Measurements from ENCODE around the gene PRELID3B.
A peak's percentile ranks its signal among the peaks of the same experiment; 100 is the strongest.
"Not testable (repeated sequence)": the region's sequence is repeated elsewhere in the genome, so short reads cannot be mapped to it uniquely, and the experiment has no call there.

Gene PRELID3B

DNA sequence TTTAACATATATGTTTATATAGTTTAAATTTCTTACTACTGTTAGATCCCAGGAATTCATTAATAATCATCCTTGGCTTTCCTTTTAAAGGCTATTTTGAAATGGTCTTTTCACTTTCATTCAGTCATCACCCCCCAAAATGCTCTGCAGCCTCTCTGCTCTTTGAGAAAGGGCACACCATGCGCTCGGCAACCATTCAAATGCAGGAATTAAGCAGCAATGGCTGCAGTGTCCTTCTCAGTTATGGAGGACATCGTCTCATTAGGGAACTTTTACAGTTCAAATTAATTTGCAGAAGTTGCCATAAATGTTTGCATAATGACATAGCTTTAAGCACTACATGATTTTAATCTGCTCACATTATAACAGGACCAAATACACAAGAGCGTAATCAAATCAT is 17.1 kb downstream of the PRELID3B start:
- DNase-seq (ENCODE audit: low read depth) = no peak

DNA sequence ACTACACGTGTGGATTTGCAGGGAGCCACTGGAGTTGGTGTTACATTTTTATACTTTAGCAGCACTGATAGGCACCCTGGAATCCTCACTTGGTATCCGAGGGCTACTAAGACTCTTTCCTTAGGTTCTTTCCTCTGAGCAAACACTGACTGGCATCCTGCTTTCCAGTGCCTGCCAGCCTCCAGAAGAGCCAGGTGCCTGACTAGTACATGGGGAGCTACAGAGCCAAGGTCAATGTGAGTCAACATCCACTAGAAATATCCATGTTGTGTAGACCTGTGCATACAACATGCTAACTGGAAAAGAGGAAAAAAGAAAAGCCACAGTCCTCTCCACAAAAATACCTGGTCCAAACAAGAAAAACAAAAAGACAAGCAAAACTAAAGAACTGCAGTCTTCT is 17.5 kb downstream of the PRELID3B start:
- no peak for DNase-seq (ENCODE audit: low read depth)

DNA sequence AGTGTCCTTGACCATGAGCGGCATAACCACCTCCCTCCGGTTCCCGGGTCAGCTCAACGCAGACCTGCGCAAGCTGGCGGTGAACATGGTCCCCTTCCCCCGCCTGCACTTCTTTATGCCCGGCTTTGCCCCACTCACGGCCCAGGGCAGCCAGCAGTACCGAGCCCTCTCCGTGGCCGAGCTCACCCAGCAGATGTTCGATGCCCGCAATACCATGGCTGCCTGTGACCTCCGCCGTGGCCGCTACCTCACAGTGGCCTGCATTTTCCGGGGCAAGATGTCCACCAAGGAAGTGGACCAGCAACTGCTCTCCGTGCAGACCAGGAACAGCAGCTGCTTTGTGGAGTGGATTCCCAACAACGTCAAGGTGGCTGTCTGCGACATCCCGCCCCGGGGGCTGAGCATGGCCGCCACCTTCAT is 18.5 kb downstream of the PRELID3B start:
- DNase-seq (ENCODE audit: low read depth) = no peak

DNA sequence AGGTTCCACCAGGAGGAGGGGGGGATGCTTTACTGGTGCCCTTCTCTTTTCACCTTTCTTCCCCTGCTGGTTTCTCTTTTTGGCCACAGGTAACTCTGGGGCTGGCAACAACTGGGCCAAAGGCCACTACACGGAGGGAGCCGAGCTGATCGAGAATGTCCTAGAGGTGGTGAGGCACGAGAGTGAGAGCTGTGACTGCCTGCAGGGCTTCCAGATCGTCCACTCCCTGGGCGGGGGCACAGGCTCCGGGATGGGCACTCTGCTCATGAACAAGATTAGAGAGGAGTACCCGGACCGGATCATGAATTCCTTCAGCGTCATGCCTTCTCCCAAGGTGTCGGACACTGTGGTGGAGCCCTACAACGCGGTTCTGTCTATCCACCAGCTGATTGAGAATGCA is 19.0 kb downstream of the PRELID3B start:
- no peak for DNase-seq (ENCODE audit: low read depth)

DNA sequence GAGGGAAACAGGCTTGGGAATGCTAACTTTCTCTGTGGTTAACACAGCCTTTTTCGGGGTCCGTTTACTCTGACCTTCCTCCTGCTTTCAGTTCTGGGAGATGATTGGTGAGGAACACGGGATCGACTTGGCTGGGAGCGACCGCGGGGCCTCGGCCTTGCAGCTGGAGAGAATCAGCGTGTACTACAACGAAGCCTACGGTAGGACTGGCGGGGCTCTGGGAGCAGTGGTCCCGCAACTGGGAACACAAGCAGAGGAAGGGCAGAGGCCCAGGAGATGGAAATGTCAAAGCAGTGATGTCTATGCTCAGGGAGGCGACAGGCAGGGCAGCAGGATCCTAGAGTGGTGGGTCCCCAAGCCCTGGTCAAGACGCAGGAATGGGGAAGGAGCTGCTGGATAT is 19.8 kb downstream of the PRELID3B start:
- DNase-seq (ENCODE audit: low read depth) = no peak

DNA sequence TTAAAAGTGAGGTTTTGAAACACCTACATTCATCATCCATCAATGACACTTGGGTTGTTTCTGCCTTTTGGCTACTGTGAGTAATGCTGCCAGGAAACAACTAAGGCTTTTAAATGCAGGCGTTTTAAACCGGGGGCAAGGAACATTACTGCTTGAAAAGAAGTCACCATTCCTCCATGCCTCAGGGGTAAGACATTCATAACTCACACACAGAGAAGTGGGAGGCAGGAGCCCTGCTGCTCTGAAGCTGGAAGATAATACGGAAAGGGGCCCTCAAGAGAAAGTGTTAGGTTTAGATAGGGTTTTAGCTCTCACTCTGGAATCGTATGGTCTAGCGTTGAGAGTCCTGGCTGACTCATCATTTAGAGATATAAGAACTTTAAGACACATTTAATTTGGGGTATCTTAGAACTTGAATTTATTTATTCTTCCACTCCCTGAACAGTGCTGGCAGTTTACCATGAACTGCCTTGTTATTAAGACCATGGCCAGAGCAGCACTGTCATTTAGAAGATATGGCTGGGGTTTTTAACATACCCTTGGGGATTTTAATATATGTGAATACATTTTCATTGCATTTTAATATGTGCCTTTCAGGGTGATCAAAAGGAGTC is 21.5 kb downstream of the PRELID3B start:
- DNase-seq (ENCODE audit: low read depth) = no peak

DNA sequence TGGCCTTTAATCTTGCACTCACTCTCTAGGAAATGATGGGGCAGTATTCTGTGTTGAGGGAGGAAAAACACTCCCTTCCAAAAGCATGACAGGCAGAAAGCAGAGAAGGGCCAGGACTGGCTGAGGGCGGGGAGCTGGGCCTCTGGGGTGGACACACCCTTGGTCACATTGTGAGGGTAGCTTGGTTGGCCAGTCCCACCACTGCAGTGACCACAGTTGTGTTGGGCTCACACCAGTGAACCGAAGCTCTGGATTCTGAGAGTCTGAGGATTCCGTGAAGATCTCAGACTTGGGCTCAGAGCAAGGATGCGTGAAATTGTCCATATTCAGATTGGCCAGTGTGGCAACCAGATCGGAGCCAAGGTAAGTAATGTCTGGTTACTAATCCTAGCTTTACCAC is 23.4 kb downstream of the PRELID3B start, which contains the start of gene TUBB1:
TSS of gene TUBB1 (plus strand) at position 213 of the 400 bp plus-strand sequence. CDS start at position 307, 94 bp downstream.
- no peak for DNase-seq (ENCODE audit: low read depth)

DNA sequence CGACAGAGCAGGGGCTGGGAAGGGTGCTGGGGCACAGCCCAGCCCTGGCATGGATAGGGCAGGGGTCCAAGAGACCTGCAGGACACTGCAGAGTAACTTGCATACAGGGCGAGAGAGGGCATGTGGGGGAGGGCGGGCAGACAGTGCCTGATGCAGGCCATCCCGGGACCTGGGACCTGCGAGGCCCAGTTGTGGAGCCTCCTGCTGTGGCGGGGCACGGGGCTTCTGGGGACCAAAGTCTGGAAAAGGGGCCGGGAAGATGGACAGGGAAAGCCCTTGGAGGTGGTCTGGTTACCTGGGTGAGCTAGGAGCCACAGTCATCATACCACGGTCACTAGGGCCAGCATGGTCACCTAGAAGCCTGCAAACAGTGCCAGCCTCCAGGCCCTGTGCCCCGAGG is 23.8 kb downstream of the PRELID3B start:
- no peak for DNase-seq (ENCODE audit: low read depth)

DNA sequence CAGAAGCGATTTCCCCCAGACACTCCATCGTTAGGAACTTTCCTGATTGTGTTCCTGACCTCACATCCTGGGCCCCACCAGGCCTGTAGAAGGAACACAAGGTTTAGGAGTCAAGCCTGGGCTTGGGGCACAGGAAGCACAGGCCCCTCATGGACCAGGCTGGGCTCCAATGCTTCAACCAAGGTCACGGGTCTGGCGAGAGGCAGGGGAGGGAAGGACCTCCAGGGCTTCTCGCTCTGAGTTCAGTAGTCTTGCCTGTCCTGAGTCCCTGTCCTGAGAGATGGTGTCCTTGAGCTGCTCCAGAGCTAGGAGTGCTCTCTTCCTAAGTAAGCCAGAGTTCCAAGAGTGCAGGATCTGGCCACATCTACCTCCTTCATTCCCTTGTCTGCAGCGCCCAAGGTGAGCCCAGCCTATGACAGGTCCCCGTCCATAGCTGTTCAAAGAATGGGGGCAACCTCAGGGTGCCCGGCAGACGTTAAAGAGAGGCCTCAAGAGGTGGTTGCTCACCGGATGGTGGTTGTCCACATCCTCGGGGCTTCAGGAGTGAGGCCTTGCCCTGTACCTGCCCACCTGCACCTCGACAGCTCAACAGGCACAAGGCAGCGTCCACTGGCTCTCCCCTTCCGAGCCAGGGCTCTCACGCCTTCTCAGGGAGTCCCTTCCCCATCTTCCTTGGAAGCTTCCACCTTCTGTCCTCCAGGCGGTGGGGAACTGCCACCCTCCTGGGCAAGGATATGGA is 24.9 kb downstream of the PRELID3B start:
- DNase-seq (ENCODE audit: low read depth) = no peak

DNA sequence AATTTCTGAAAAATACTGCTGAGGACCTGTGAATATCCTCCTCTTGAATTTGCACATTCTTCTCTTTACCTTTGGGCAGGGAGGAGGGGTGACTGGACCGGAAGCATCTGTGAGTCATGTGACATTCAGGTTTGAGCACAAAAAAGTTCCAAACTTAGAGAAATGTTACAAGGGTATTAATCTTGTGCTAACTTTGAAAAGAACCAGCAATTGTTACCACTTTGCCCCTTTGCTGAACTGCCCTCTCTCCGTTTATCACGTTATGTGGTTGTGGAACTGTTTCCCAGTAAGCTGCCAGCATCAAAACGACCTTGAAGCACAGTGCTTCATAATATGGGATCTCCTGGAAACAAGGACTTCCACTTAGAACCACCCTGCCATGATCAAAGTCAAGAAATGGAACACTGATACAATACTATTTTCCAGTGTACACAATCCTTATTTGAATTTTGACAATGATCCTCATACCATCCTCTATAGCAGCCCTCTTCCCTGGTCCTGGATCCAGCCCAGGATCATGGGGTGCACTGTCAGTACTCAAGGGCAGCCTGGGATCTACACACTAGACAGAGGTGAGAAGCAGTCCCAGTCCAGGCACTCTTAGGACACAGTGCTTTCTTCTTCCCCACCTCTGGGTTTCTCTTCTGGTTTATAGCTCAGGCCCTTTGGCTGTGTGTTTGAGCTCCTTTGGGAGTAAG is 25.6 kb downstream of the PRELID3B start:
- DNase-seq (ENCODE audit: low read depth) = no peak

DNA sequence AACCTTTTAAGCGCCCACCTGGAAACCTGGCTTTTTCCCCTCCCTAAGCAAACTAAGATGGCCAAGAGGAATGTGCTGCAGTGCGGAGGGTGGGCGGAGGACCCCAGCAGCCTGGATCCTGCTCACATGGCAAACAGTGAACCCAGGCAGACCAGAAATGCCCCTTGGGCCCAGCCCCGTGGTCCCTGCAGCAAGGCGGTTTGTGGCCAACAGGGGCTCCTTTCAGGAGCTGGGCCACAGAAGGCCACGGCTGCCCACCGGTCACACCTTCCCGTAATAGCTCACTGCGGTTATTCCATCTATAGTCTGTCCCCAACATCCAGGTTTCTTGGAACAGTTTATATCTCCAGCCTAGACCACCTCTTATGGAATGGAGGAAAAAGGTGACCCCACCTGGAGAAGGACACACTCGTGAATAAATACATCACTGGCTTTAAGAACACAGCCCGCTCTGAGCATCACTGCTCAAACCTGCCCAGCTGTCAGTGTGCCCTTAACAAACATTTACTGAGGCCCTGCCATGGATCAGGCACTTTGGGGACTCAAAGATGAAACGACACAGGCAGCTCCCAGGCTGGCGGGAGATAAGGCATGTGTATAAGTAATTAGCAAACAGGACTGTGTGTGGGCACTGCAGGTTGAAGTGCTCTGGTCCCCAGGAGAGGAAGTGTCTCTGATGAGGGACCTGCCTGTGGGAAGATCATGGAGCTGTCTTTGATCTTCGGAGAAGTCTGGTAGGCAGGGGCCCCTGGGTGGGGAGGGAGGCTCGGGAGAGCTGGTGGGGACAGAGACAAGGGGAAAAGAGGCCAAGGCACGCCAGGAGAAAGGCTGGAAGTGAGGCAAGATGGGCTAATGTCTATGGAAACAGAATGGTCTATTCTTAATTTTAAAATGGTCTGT is 26.5 kb downstream of the PRELID3B start:
- no peak for DNase-seq (ENCODE audit: low read depth)

DNA sequence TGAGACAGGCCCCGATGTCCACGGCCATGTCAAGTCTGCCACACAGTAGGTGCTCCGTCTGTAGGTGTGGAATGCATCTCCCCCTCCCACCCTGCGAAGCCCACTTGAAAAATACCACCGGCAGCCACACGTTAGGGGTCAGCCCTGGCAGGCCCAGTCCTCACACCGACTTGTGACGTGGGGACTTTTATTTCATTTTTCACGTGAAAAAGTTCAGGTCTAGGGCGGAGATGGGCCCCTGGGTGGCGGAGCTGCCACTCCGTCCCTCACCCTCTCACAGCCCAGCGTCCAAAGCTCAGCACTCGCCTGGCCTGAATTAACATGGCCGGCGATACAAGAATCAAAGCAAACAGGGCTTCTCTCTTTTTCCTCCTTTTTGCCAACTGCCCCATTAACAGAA is 27.2 kb downstream of the PRELID3B start:
- no peak for DNase-seq (ENCODE audit: low read depth)

DNA sequence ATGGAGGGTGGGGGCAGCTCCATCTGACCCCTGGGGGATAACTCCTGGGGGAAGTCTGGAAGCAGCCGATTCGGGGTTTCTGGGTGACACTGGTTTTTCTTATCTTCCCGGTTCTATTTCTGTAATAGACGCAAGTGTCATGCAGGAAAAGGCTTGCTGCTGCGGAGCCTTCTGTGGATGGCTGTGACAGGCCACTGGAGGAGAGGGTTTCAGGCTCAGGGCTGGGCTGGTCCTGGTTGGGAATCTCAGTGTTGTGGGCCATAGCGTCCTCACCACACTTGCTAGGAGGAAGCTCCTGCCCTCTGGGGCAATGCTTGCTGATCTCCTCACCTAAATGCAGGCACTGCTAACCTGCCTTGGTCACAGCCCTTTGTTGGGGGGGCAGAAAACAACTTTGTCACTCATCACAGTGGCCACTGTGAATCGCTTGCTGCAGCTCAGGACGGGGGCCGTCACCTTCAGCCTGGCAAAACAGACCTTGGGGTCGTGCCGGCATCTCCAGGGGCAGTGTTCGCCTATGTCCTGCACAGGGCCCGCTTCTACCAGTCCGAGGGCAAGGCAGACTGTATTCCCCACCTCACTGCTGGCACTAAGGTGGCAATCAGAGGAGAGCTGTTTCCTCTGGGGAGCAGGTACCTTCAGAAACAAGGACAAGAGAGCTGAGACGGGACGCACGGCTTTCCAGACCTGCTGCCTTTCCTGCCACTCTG is 27.8 kb downstream of the PRELID3B start:
- no peak for DNase-seq (ENCODE audit: low read depth)

DNA sequence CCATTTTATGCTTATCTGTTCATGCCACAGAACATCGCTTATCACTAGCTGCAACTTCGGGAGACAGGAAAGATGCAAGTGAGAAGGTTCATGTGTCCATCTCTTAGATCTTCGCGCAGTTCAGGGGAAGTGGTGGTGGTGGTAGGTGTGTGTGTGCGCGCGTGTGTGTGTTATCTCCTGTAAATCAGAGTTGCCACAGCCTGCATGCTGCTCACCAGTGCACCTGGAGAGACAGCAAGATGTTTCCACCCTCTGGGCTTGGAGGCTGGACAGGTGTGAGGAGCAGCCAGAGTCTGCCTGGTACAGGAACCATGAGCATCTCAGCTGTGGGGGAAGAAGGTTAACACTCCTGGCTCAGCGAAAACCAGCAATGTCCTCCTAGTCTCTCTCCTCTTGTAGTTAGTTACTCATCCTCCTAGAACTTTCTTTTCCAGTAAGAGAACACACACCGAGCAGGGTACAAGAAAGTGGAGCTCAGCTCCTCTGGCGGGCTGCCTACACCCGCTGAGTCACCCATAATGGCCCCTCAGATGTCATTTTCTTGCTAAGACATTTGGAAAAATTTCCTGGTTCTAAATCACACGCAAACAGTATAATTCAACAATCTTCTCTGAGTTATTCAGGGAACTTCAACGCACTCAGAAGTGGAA is 28.5 kb downstream of the PRELID3B start:
- no peak for DNase-seq (ENCODE audit: low read depth)

DNA sequence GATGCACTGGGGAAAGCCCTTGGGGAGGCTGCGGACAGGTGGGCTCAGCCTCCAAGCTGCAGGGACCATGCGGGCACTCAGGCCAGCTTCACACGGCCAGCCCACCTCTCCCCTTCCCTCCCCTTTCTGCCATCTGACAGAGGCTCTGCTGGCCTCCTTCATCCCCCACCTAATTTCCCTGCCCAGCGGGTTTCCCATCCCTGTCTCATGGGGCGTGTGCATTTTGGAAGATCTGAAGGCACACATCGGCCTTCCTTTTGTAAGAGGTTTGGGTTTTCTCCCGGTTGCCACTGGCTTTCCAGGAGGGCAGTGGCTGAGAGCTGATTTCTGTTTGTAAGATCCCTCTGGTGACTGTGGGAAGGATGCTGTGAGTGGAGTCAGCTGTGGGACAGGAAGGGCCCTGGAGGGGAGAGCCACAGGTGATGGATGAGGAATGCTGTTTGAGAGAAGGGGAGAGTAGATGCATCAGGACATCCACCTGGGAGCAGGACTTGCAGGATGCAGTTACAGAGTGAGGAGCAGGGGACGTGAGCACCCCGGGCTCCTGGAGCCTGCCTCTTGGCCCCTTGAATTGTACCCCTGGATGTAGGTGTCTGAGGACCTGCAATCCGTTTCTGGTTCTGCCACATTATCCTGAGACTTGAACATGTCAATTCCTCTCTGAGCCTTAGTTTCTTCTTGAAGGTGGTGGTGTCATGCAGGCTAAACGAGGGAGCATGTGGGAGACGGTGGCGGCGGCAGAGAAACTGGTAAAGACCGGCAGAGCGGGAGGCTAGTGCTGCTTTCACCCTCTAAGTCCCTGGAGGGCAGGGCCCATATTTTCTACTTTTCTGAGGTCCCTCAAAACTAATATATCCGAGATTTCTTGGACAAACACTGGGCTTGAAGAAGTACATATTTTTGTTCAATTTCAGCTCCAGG is 29.3 kb downstream of the PRELID3B start:
- DNase-seq (ENCODE audit: low read depth) = no peak

DNA sequence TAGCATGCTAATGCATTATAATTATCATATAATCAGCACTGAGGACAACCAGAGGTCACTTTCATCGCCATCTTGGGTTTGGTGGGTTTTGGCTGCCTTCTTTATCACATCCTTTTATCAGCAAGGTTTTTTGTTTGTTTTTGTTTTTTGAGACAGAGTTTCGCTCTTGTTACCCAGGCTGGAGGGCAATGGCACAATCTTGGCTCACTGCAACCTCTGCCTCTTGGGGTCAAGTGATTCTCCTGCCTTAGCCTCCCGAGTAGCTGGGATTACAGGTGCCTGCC is 30.8 kb downstream of the PRELID3B start:
- not testable (repeated sequence) for DNase-seq (ENCODE audit: low read depth)

DNA sequence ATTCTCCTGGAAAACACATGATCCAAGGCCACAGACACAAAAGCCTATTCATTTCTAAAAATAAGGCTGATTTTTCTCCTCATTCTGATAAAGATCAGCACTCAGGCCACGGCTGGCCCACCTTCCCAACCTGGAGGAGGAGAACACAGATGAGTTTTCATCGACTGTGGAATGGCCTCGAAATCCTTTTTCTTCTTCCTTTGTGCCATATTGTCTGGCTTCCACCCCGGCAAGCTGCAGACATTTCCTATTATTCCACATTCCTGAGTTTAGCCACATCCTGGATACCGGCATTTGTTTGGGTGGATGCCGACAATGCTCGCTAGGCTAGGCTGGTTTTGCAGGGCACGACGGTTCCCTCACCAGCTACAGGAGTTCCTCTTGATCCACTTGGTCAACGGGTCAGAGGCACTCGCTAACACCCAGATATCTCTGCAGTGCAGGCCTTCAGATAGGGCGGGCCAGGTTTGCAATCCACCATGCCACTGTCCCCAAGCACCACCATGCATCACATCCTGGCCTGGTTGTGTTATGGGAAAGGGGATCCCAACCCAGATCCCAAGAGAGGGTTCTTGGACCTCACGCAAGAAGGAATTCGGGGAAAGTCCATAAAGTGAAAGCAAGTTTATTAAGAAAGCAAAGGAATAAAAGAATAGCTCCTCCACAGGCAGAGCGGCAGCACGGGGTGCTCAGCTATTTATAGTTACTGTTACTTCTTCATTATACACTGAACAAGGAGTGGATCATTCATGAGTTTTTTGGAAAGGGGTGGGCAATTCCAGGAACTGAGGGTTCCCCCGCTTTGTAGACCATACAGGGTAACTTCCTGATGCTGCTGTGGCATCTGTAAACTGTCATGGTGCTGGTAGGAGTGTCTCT is 31.4 kb downstream of the PRELID3B start:
- DNase-seq (ENCODE audit: low read depth) = peak; percentile 84

DNA sequence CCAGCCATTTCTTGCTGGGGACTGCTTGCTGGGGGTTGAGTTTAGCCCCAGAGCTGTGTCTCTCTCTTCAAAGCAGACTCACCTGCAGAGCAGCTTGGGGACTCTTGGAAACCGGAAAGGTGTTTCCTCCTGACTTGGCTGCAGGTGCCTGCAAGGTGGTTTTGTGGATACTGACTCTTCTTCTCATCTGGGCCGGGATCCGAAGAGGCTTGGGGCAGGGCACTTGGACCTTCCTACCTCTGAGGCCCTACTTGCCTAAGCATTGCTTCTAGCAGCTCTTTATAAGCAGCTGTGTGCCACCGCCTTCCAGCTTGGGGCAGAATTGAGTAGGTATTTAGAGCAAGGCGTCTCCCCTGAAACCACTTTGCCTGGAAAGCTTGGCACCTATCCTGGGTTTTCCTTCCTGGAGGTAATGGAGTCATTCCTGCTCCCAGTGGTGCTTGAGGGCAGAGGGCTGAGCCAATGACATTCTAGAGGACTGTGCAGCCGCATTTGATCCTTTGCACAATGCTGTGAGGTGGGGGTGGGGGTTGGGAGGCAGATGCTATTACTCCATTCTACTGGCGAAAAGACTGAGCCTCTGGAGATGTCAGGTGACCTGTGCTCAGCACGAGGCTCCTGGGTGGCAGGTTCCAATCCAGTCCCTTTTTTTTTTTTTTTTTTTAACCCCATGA is 32.1 kb downstream of the PRELID3B start:
- no peak for DNase-seq (ENCODE audit: low read depth)
